ENCODE results near the gene F2R. TPM values are rescaled to one million over a fixed set of nuclear protein-coding genes. Genes with fewer than 3 reads are reported as not detected.

F2R gene
- total and polyA plus RNA-seq, 2 of the 4 experiments (the other 2 are of a cell fraction) = 85.7 to 147 TPM

- in situ Hi-C loops (cut with MboI; ENCODE audit: low sequenced_read_pairs) (no loop called here), dilution Hi-C loops (cut with HindIII; ENCODE audit: low sequenced_read_pairs, unreplicated experiment) (no loop called here), intact Hi-C loops (cut with micrococcal nuclease) (no loop called here)
- ChIA-PET POLR2A (ENCODE audit: unreplicated experiment) (no interaction called here), CTCF (interaction anchor here (0.6 to 1.4 kb wide), 2 partner anchors 25 to 37 kb away, joined by 3 to 4 read pairs; no protein-coding TSS in a partner anchor)
- Histone ChIP-seq H3K4me3 (ENCODE audit: insufficient read depth, low read depth, low read length) (no peak overlapping the region), H4K5ac (ENCODE audit: low read depth, low read length) (peak overlapping the region; percentile 44), H3K27ac (ENCODE audit: insufficient read depth, low read length) (peak overlapping the region; percentile 35; the same call in 1 of the 2 replicates), H3K14ac (replicated peaks; ENCODE audit: low read depth, low read length) (no peak overlapping the region; the same call in 1 of the 2 replicates), H3K9ac (ENCODE audit: low read depth, low read length) (no peak overlapping the region), H3K4ac (ENCODE audit: low read depth, low read length) (peak overlapping the region; percentile 91; the same call in 1 of the 2 replicates), H2BK5ac (ENCODE audit: low read depth, low read length, poor library complexity, severe bottlenecking) (peak overlapping the region; percentile 81), H3K27me3 (ENCODE audit: control insufficient read depth, insufficient read depth, low read length) (no peaks in the 10 kb centered on the region), H3K4me2 (ENCODE audit: low read depth, low read length) (no peak overlapping the region), H2AK5ac (ENCODE audit: low read depth, low read length) (peak overlapping the region; percentile 33; the same call in 1 of the 2 replicates), H2BK15ac (ENCODE audit: low read depth, low read length) (peak overlapping the region; percentile 7; the same call in 1 of the 3 replicates), H3K56ac (ENCODE audit: extremely low read depth, insufficient read depth, low read length) (no peak overlapping the region), H2AK9ac (replicated peaks; ENCODE audit: low read depth, low read length, poor library complexity) (no peak overlapping the region), H2BK120ac (ENCODE audit: low read depth, low read length) (peak overlapping the region; percentile 83), H3K9me3 (ENCODE audit: control insufficient read depth, insufficient read depth, low read length) (no peaks in the 10 kb centered on the region; the same call in 1 of the 2 replicates), H3K9me1 (ENCODE audit: insufficient read depth, low read length) (peaks cover 14% of the 10 kb centered on the region), H4K91ac (ENCODE audit: insufficient read depth, low read depth, low read length) (peak overlapping the region; percentile 64; the same call in 1 of the 2 replicates), H2AFZ (replicated peaks; ENCODE audit: low read length, poor library complexity) (no peak overlapping the region), H4K8ac (ENCODE audit: low read depth in 2 of 2, low read length in 2 of 2) (peak overlapping the region in 1 of 2 experiments; percentile 85; a peak in 1 of 4 replicates), H3K18ac (ENCODE audit: low read depth, low read length) (peak overlapping the region; percentile 45), H3K36me3 (ENCODE audit: control insufficient read depth, insufficient read depth, low read length) (peaks cover 15% of the 10 kb centered on the region), H3K23ac (ENCODE audit: low read depth, low read length) (peak overlapping the region; percentile 10; the same call in 1 of the 2 replicates), H4K20me1 (ENCODE audit: insufficient read depth, low read length) (peaks cover 3% of the 10 kb centered on the region; the same call in 1 of the 2 replicates), H3K79me1 (ENCODE audit: low read depth in 1 of 2, low read length in 2 of 2) (peaks cover 11 to 28% of the 10 kb centered on the region in 2 experiments; a peak in 3 of 4 replicates), H2BK20ac (ENCODE audit: low read depth, low read length) (peak overlapping the region; percentile 57; the same call in 1 of the 2 replicates), H3K4me1 (ENCODE audit: control insufficient read depth, insufficient read depth, low read length) (peaks cover 7% of the 10 kb centered on the region)
- 60% methylated on average over 2 of the region's 5 CpGs; no CpG with 5 or more reads in 1 of the 2 experiments for WGBS, 2 experiments (ENCODE audit: extremely low coverage in 2 of 2, insufficient read length in 1 of 2)
- no TSS peak for BruUV-seq (replicated peaks)
- no peak for TF ChIP-seq FOS (IDR thresholded peaks at IDR 0.05; ENCODE audit: low read depth, low read length)
- TF ChIP-seq POLR2A (IDR thresholded peaks at IDR 0.05; ENCODE audit: low read depth, low read length) = no peak
- TF ChIP-seq MXI1 (IDR thresholded peaks at IDR 0.05; ENCODE audit: borderline replicate concordance, low read depth, low read length) = no peak
- no peak for TF ChIP-seq MAFK (IDR thresholded peaks at IDR 0.05; ENCODE audit: low read depth, low read length)
- TF ChIP-seq BHLHE40 (IDR thresholded peaks at IDR 0.05; ENCODE audit: low read depth, low read length) = no peak
- no peak for TF ChIP-seq CEBPB (IDR thresholded peaks at IDR 0.05; ENCODE audit: low read depth, low read length)
- no peak for TF ChIP-seq SMC3 (IDR thresholded peaks at IDR 0.05; ENCODE audit: low read depth, low read length)
- no peak for TF ChIP-seq NFE2L2 (IDR thresholded peaks at IDR 0.05; ENCODE audit: low read depth, low read length)
- no peak for TF ChIP-seq RFX5 (IDR thresholded peaks at IDR 0.05; ENCODE audit: low read depth, low read length)
- no peak for TF ChIP-seq RCOR1 (IDR thresholded peaks at IDR 0.05; ENCODE audit: insufficient replicate concordance, low read length)
- TF ChIP-seq USF2 (IDR thresholded peaks at IDR 0.05; ENCODE audit: low read depth, low read length) = no peak
- TF ChIP-seq CTCF (conservative IDR thresholded peaks at IDR 0.05; ENCODE audit: low read depth, low read length) = no peak
- ATAC-seq (ENCODE audit: low read depth) = no peak
- DNase-seq = peak; percentile 39
Observed at GRCh38 chr5:76737846-76738245, 21.9 kb downstream of the F2R start.

Data from IMR-90 (cell line).